ENCODE measurements around the gene MIF4GD. TPM values are rescaled to one million over a fixed set of nuclear protein-coding genes. Genes with fewer than 3 reads are reported as not detected.

MIF4GD gene
- total and polyA plus RNA-seq, 2 experiments from 2014 or later, result 11.3 to 15.9 TPM

DNA sequence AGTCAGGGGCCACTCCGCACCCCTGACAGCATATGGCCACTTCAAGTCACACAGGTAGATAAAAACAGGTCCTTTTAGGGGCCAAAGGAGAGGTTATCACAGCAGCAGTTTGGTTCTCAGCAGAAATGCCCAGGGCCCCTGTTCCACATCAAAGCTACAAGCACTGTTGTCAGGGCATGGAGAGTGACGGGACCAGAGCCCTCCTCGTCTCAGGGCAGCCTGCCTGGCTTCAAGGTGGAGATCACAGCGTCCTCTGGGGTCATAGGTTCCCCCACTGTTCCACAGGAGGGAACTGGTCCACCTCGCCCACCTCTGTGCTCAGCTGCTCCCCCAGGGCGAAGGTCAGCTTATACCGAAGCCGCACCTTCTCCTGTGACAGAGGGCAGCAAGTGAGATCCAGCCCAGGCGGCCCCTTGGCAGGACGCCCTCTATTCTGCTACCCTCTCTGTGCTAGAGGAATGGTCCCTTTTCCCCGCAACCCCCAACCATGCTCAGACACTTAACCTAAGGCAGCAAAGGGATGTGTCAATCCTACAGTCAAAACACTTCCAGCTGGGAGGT, 32.9 kb downstream of the MIF4GD start:
- Mint-ChIP-seq H3K4me1 (peaks cover 10% of the 10 kb centered on the region; the same call in 2 of the 3 replicates), H3K9me3 (no peaks in the 10 kb centered on the region), H3K36me3 (ENCODE audit: low read depth) (peaks cover 87% of the 10 kb centered on the region), H3K27ac (no peak overlapping the region), H3K27me3 (ENCODE audit: insufficient read depth, low read depth, poor library complexity) (peaks cover 29% of the 10 kb centered on the region), H3K4me3 (no peak overlapping the region)
- ATAC-seq (no peak), DNase-seq (ENCODE audit: low spot score) (no peak)
- no peaks in the 10 kb centered on the region for H3K27me3 ChIP-seq (ENCODE audit: insufficient read depth)
- H3K27ac ChIP-seq (ENCODE audit: low read depth), result no peak overlapping the region
- H3K4me3 ChIP-seq, result no peak overlapping the region
- peaks cover 39% of the 10 kb centered on the region for H3F3A ChIP-seq (replicated peaks; ENCODE audit: low read depth)
- TF ChIP-seq EZH2 (IDR thresholded peaks at IDR 0.05; ENCODE audit: low read depth, unreplicated experiment) (no peak), JUNB (IDR thresholded peaks at IDR 0.05; ENCODE audit: unreplicated experiment) (no peak), ZNF114 (CRISPR knock-in tag; IDR thresholded peaks at IDR 0.05) (no peak), EZH2phosphoT487 (IDR thresholded peaks at IDR 0.05; ENCODE audit: unreplicated experiment) (no peak), ZNF331 (CRISPR knock-in tag; IDR thresholded peaks at IDR 0.05; ENCODE audit: low read depth) (no peak), CREB1 (CRISPR knock-in tag; IDR thresholded peaks at IDR 0.05; ENCODE audit: low read depth) (no peak), POLR2AphosphoS5 (IDR thresholded peaks at IDR 0.05; ENCODE audit: low read depth) (no peak), NANOG (IDR thresholded peaks at IDR 0.05; ENCODE audit: borderline replicate concordance) (no peak), STAT1 (IDR thresholded peaks at IDR 0.05; ENCODE audit: unreplicated experiment) (no peak)
- TF ChIP-seq, protein P1, sequence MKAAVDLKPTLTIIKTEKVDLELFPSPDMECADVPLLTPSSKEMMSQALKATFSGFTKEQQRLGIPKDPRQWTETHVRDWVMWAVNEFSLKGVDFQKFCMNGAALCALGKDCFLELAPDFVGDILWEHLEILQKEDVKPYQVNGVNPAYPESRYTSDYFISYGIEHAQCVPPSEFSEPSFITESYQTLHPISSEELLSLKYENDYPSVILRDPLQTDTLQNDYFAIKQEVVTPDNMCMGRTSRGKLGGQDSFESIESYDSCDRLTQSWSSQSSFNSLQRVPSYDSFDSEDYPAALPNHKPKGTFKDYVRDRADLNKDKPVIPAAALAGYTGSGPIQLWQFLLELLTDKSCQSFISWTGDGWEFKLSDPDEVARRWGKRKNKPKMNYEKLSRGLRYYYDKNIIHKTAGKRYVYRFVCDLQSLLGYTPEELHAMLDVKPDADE (IDR thresholded peaks at IDR 0.05), result no peak
- TF ChIP-seq, protein P2, sequence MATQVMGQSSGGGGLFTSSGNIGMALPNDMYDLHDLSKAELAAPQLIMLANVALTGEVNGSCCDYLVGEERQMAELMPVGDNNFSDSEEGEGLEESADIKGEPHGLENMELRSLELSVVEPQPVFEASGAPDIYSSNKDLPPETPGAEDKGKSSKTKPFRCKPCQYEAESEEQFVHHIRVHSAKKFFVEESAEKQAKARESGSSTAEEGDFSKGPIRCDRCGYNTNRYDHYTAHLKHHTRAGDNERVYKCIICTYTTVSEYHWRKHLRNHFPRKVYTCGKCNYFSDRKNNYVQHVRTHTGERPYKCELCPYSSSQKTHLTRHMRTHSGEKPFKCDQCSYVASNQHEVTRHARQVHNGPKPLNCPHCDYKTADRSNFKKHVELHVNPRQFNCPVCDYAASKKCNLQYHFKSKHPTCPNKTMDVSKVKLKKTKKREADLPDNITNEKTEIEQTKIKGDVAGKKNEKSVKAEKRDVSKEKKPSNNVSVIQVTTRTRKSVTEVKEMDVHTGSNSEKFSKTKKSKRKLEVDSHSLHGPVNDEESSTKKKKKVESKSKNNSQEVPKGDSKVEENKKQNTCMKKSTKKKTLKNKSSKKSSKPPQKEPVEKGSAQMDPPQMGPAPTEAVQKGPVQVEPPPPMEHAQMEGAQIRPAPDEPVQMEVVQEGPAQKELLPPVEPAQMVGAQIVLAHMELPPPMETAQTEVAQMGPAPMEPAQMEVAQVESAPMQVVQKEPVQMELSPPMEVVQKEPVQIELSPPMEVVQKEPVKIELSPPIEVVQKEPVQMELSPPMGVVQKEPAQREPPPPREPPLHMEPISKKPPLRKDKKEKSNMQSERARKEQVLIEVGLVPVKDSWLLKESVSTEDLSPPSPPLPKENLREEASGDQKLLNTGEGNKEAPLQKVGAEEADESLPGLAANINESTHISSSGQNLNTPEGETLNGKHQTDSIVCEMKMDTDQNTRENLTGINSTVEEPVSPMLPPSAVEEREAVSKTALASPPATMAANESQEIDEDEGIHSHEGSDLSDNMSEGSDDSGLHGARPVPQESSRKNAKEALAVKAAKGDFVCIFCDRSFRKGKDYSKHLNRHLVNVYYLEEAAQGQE (IDR thresholded peaks at IDR 0.05; ENCODE audit: unreplicated experiment), result no peak
- TF ChIP-seq, protein P3, sequence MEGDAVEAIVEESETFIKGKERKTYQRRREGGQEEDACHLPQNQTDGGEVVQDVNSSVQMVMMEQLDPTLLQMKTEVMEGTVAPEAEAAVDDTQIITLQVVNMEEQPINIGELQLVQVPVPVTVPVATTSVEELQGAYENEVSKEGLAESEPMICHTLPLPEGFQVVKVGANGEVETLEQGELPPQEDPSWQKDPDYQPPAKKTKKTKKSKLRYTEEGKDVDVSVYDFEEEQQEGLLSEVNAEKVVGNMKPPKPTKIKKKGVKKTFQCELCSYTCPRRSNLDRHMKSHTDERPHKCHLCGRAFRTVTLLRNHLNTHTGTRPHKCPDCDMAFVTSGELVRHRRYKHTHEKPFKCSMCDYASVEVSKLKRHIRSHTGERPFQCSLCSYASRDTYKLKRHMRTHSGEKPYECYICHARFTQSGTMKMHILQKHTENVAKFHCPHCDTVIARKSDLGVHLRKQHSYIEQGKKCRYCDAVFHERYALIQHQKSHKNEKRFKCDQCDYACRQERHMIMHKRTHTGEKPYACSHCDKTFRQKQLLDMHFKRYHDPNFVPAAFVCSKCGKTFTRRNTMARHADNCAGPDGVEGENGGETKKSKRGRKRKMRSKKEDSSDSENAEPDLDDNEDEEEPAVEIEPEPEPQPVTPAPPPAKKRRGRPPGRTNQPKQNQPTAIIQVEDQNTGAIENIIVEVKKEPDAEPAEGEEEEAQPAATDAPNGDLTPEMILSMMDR (conservative IDR thresholded peaks at IDR 0.05; ENCODE audit: low read depth in 2 of 2), result no peak
- TF ChIP-seq, protein P4, sequence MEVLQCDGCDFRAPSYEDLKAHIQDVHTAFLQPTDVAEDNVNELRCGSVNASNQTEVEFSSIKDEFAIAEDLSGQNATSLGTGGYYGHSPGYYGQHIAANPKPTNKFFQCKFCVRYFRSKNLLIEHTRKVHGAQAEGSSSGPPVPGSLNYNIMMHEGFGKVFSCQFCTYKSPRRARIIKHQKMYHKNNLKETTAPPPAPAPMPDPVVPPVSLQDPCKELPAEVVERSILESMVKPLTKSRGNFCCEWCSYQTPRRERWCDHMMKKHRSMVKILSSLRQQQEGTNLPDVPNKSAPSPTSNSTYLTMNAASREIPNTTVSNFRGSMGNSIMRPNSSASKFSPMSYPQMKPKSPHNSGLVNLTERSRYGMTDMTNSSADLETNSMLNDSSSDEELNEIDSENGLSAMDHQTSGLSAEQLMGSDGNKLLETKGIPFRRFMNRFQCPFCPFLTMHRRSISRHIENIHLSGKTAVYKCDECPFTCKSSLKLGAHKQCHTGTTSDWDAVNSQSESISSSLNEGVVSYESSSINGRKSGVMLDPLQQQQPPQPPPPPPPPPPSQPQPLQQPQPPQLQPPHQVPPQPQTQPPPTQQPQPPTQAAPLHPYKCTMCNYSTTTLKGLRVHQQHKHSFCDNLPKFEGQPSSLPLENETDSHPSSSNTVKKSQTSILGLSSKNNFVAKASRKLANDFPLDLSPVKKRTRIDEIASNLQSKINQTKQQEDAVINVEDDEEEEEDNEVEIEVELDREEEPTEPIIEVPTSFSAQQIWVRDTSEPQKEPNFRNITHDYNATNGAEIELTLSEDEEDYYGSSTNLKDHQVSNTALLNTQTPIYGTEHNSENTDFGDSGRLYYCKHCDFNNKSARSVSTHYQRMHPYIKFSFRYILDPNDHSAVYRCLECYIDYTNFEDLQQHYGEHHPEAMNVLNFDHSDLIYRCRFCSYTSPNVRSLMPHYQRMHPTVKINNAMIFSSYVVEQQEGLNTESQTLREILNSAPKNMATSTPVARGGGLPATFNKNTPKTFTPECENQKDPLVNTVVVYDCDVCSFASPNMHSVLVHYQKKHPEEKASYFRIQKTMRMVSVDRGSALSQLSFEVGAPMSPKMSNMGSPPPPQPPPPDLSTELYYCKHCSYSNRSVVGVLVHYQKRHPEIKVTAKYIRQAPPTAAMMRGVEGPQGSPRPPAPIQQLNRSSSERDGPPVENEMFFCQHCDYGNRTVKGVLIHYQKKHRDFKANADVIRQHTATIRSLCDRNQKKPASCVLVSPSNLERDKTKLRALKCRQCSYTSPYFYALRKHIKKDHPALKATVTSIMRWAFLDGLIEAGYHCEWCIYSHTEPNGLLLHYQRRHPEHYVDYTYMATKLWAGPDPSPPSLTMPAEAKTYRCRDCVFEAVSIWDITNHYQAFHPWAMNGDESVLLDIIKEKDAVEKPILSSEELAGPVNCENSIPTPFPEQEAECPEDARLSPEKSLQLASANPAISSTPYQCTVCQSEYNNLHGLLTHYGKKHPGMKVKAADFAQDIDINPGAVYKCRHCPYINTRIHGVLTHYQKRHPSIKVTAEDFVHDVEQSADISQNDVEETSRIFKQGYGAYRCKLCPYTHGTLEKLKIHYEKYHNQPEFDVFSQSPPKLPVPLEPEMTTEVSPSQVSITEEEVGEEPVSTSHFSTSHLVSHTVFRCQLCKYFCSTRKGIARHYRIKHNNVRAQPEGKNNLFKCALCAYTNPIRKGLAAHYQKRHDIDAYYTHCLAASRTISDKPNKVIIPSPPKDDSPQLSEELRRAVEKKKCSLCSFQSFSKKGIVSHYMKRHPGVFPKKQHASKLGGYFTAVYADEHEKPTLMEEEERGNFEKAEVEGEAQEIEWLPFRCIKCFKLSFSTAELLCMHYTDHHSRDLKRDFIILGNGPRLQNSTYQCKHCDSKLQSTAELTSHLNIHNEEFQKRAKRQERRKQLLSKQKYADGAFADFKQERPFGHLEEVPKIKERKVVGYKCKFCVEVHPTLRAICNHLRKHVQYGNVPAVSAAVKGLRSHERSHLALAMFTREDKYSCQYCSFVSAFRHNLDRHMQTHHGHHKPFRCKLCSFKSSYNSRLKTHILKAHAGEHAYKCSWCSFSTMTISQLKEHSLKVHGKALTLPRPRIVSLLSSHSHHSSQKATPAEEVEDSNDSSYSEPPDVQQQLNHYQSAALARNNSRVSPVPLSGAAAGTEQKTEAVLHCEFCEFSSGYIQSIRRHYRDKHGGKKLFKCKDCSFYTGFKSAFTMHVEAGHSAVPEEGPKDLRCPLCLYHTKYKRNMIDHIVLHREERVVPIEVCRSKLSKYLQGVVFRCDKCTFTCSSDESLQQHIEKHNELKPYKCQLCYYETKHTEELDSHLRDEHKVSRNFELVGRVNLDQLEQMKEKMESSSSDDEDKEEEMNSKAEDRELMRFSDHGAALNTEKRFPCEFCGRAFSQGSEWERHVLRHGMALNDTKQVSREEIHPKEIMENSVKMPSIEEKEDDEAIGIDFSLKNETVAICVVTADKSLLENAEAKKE (CRISPR knock-in tag; IDR thresholded peaks at IDR 0.05), result no peak
- no peaks in the 10 kb centered on the region for H3K9me2 ChIP-seq (ENCODE audit: insufficient read depth)
- peaks cover 4% of the 10 kb centered on the region; the same call in 1 of the 2 replicates for H4K20me1 ChIP-seq (replicated peaks; ENCODE audit: insufficient read depth)
- H3K36me3 ChIP-seq (ENCODE audit: insufficient read depth), result peaks cover 27% of the 10 kb centered on the region
- no peaks in the 10 kb centered on the region for H3K79me2 ChIP-seq (replicated peaks; ENCODE audit: insufficient read depth)
- H3K4me1 ChIP-seq (ENCODE audit: insufficient read depth), result no peaks in the 10 kb centered on the region
- H2AFZ ChIP-seq, result no peak overlapping the region
- H3K4me2 ChIP-seq, result no peak overlapping the region
